Keratinocyte (primary cell): ENCODE results near the gene DIS3L2. TPM values are rescaled to one million over a fixed set of nuclear protein-coding genes. Genes with fewer than 3 reads are reported as not detected.

Experiments used
- DNase-seq: peaks from one replicate; pipeline ENCODE4 v3.0.0-alpha.2; 2011; ENCODE audit warnings: low read depth, missing footprints, low spot score
- FAIRE-seq: peaks from 2 replicates; lab custom pipeline; 2011; peaks lifted over from hg19 to GRCh38; lab: Jason Lieb, UNC
- H2AFZ ChIP-seq: 2 replicates; pipeline ENCODE4 v1.6.0; 2012; ENCODE audit warnings: low read length, control low read depth, inconsistent platforms; ENCODE audit not compliant: control insufficient read depth
- H3K27ac ChIP-seq: 2 replicates; pipeline ENCODE4 v1.5.1; 2011; ENCODE audit warnings: low read length; ENCODE audit not compliant: control insufficient read depth, insufficient read depth
- H3K27me3 ChIP-seq: 3 replicates; pipeline ENCODE4 v1.6.0; 2011; ENCODE audit warnings: low read length; ENCODE audit not compliant: control insufficient read depth, insufficient read depth; ENCODE audit errors: extremely low read depth
- H3K36me3 ChIP-seq, 2 experiments: 2 replicates in 1 of 2; 3 replicates in 1 of 2; pipeline ENCODE4 v1.5.1; 2011; ENCODE audit warnings: low read length in 2 of 2, mild to moderate bottlenecking in 1 of 2; ENCODE audit not compliant: control insufficient read depth in 2 of 2, insufficient read depth in 2 of 2; ENCODE audit errors: extremely low read depth in 1 of 2
- H3K4me1 ChIP-seq: 3 replicates; pipeline ENCODE4 v1.5.1; 2011; ENCODE audit warnings: low read length; ENCODE audit not compliant: control insufficient read depth, insufficient read depth; ENCODE audit errors: extremely low read depth
- H3K4me2 ChIP-seq: 3 replicates; pipeline ENCODE4 v1.6.0; 2011; ENCODE audit warnings: low read depth, low read length; ENCODE audit not compliant: control insufficient read depth, insufficient read depth; ENCODE audit errors: extremely low read depth
- H3K4me3 ChIP-seq, 3 experiments: fragments of 200-600 bp in 1 of 3; sonication (generic) in 1 of 3; 2 replicates in 2 of 3; 3 replicates in 1 of 3; pipeline ENCODE4 v1.5.1; 2011 to 2016; ENCODE audit warnings: low read length in 3 of 3, mild to moderate bottlenecking in 3 of 3, control low read depth in 2 of 3, inconsistent platforms in 1 of 3, low read depth in 1 of 3, mixed read lengths in 1 of 3, mixed run types in 1 of 3, moderate library complexity in 1 of 3; ENCODE audit not compliant: control insufficient read depth in 2 of 3, insufficient read depth in 2 of 3; ENCODE audit errors: extremely low read depth in 1 of 3
- H3K79me2 ChIP-seq: 2 replicates; pipeline ENCODE4 v1.6.0; 2012; ENCODE audit warnings: low read length; ENCODE audit not compliant: control insufficient read depth, insufficient read depth
- H3K9ac ChIP-seq: 3 replicates; pipeline ENCODE4 v1.6.0; 2011; ENCODE audit warnings: low read length; ENCODE audit not compliant: control insufficient read depth, insufficient read depth; ENCODE audit errors: extremely low read depth
- H3K9me1 ChIP-seq: 3 replicates; pipeline ENCODE4 v1.6.0; 2011; ENCODE audit warnings: low read length; ENCODE audit not compliant: control insufficient read depth, insufficient read depth; ENCODE audit errors: extremely low read depth
- H3K9me3 ChIP-seq: 2 replicates; pipeline ENCODE4 v1.5.1; 2012; ENCODE audit warnings: low read depth, low read length; ENCODE audit not compliant: control insufficient read depth
- H4K20me1 ChIP-seq: 3 replicates; pipeline ENCODE4 v1.6.0; 2011; ENCODE audit warnings: low read length; ENCODE audit not compliant: control insufficient read depth, insufficient read depth; ENCODE audit errors: extremely low read depth
- EZH2 ChIP-seq: IDR thresholded peaks from one replicate; pipeline ENCODE4 v1.6.1; 2012; ENCODE audit warnings: inconsistent platforms, mild to moderate bottlenecking, low read length, moderate library complexity
- dilution Hi-C: fragments of 300-500 bp; cut with MboI; formaldehyde crosslinking; loops from one replicate; pipeline ENCODE4 v1.7.0; 2020; ENCODE audit warnings: low sequenced_read_pairs; ENCODE audit not compliant: extremely low pct_ligation_motif_present
- polyA plus RNA-seq, 5 experiments: library from polyadenylated mRNA; depleted of rRNA in 3 of 5; stranded (reverse) in 3 of 5; stranded (forward) in 1 of 5; unstranded in 1 of 5; fragments of >200 nt; gene quantifications; 1 replicate in 1 of 5; 2 replicates in 3 of 5; 3 replicates in 1 of 5; pipeline versions ENCODE4 v1.2.1 to v1.2.3, GENCODE V29; 2011 to 2012; ENCODE audit warnings: missing spikeins in 2 of 5, low read depth in 1 of 5, low replicate concordance in 1 of 5
- TF ChIP-seq, protein P1 (sequence below), 3 experiments: IDR thresholded peaks in 1 of 3; conservative IDR thresholded peaks in 1 of 3; optimal IDR thresholded peaks in 1 of 3; 2 replicates in 2 of 3; 3 replicates in 1 of 3; pipeline versions ENCODE3 to v1.5.1; 2011; ENCODE audit warnings: low read length in 3 of 3, mild to moderate bottlenecking in 3 of 3, moderate library complexity in 2 of 3, control low read depth in 1 of 3, inconsistent platforms in 1 of 3; ENCODE audit not compliant: insufficient read depth in 2 of 3; ENCODE audit errors: extremely low read depth in 1 of 3

DIS3L2 gene
- polyA plus RNA-seq, 1 donor (not counting 4 experiments of a cell fraction or from before 2014, with no cell fraction given) = 8.6 TPM

GRCh38 chr2:232353096-232353495 is 391.6 kb downstream of the DIS3L2 start:
- no peaks in the 10 kb centered on the region for H4K20me1 ChIP-seq
- no peak overlapping the region for H2AFZ ChIP-seq
- H3K4me3 ChIP-seq = no peak overlapping the region
- DNase-seq = no peak
- H3K4me2 ChIP-seq = no peak overlapping the region
- peaks cover 5% of the 10 kb centered on the region for H3K4me1 ChIP-seq
- TF ChIP-seq EZH2 = no peak
- TF ChIP-seq, protein P1, sequence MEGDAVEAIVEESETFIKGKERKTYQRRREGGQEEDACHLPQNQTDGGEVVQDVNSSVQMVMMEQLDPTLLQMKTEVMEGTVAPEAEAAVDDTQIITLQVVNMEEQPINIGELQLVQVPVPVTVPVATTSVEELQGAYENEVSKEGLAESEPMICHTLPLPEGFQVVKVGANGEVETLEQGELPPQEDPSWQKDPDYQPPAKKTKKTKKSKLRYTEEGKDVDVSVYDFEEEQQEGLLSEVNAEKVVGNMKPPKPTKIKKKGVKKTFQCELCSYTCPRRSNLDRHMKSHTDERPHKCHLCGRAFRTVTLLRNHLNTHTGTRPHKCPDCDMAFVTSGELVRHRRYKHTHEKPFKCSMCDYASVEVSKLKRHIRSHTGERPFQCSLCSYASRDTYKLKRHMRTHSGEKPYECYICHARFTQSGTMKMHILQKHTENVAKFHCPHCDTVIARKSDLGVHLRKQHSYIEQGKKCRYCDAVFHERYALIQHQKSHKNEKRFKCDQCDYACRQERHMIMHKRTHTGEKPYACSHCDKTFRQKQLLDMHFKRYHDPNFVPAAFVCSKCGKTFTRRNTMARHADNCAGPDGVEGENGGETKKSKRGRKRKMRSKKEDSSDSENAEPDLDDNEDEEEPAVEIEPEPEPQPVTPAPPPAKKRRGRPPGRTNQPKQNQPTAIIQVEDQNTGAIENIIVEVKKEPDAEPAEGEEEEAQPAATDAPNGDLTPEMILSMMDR (optimal IDR thresholded peaks at IDR 0.05 in 1 of 3, IDR thresholded peaks at IDR 0.05 in 1 of 3, conservative IDR thresholded peaks at IDR 0.05 in 1 of 3; ENCODE audit: extremely low read depth in 1 of 3, insufficient read depth in 2 of 3, low read length in 3 of 3) = no peak
- no peak overlapping the region for H3K27ac ChIP-seq
- H3K9me1 ChIP-seq = no peaks in the 10 kb centered on the region
- no peaks in the 10 kb centered on the region for H3K9me3 ChIP-seq
- no peak overlapping the region for H3K9ac ChIP-seq
- H3K79me2 ChIP-seq = no peaks in the 10 kb centered on the region
- FAIRE-seq = no peak
- no peaks in the 10 kb centered on the region for H3K36me3 ChIP-seq
- peaks cover 48% of the 10 kb centered on the region for H3K27me3 ChIP-seq
- dilution Hi-C loops = no loop called here

DNA sequence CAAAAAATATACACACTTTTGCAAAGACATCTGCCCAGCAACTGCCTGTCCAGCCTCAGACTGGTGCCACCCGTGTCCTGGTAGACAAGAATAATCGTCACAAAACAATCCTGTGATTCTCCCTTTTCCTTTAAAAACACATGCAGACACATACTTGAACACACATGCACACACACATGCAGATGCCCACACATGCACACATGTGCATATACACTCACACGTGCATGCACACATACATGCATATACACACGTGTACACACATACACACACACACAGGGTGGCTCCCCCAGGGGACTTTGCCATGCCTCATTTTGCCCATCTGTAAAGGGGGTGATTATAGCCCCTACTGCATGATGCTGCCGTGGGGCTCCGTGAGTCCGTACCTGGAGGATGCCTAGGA is 392.1 kb downstream of the DIS3L2 start:
- no peak for DNase-seq
- Histone ChIP-seq H3K4me2 (no peak overlapping the region), H3K27me3 (peaks cover 45% of the 10 kb centered on the region), H3K4me1 (peaks cover 5% of the 10 kb centered on the region), H2AFZ (no peak overlapping the region), H3K36me3 (no peaks in the 10 kb centered on the region), H3K4me3 (no peak overlapping the region), H3K79me2 (no peaks in the 10 kb centered on the region), H3K27ac (no peak overlapping the region), H3K9me1 (no peaks in the 10 kb centered on the region), H3K9ac (no peak overlapping the region), H3K9me3 (no peaks in the 10 kb centered on the region), H4K20me1 (no peaks in the 10 kb centered on the region)
- dilution Hi-C loops = no loop called here
- no peak for FAIRE-seq
- TF ChIP-seq, protein P1 (optimal IDR thresholded peaks at IDR 0.05 in 1 of 3, IDR thresholded peaks at IDR 0.05 in 1 of 3, conservative IDR thresholded peaks at IDR 0.05 in 1 of 3; ENCODE audit: extremely low read depth in 1 of 3, insufficient read depth in 2 of 3, low read length in 3 of 3) = no peak
- no peak for TF ChIP-seq EZH2
